IMR-90 (cell line): ENCODE measurements around the gene STOM. TPM values are rescaled to one million over a fixed set of nuclear protein-coding genes. Genes with fewer than 3 reads are reported as not detected.
A peak's percentile ranks its signal among the peaks of the same experiment; 100 is the strongest.

Source experiments
- ATAC-seq: fragments of 200-7000 bp; cut with Tn5 transposase; 2 replicates; pipeline ENCODE4 v1.9.1; 2020; ENCODE audit warnings: low read depth, mild to moderate bottlenecking, moderate library complexity
- BruUV-seq: library from RNA; stranded (reverse); fragments of 400-500 nt; replicated peaks from 2 replicates; lab custom pipeline; 2021; lab: Mats Ljungman, UMichigan
- CTCF ChIA-PET: fragments of 300-600 bp; formaldehyde crosslinking; extraction: SDS; loops from one replicate; lab custom pipeline; 2021; ENCODE audit warnings: antibody characterized with exemption; lab: Yijun Ruan, JAX
- POLR2A ChIA-PET: fragments of 300-600 bp; sonication (Branson Sonifier 250); formaldehyde crosslinking; loops from one replicate; lab custom pipeline; 2022; ENCODE audit warnings: antibody characterized with exemption; ENCODE audit not compliant: unreplicated experiment; lab: Charles Lee
- DNase-seq: peaks from one replicate; pipeline ENCODE4 v3.0.0; 2013
- H2AFZ ChIP-seq: replicated peaks from 2 replicates; pipeline ENCODE3; 2013; ENCODE audit warnings: low read length, mild to moderate bottlenecking; ENCODE audit not compliant: poor library complexity
- H2AK5ac ChIP-seq: 2 replicates; pipeline ENCODE4 v1.6.1; 2013; ENCODE audit warnings: low read depth, low read length, inconsistent platforms
- H2AK9ac ChIP-seq: replicated peaks from 2 replicates; pipeline ENCODE3; 2013; ENCODE audit warnings: mild to moderate bottlenecking, low read depth, low read length, moderate library complexity; ENCODE audit not compliant: poor library complexity
- H2BK120ac ChIP-seq: 2 replicates; pipeline ENCODE4 v1.6.1; 2013; ENCODE audit warnings: low read depth, low read length, inconsistent platforms
- H2BK15ac ChIP-seq: 3 replicates; pipeline ENCODE4 v1.6.1; 2013; ENCODE audit warnings: low read depth, low read length, inconsistent platforms
- H2BK20ac ChIP-seq: 2 replicates; pipeline ENCODE4 v1.6.1; 2013; ENCODE audit warnings: low read depth, mild to moderate bottlenecking, inconsistent platforms, low read length, moderate library complexity
- H2BK5ac ChIP-seq: 2 replicates; pipeline ENCODE4 v1.6.1; 2013; ENCODE audit warnings: mild to moderate bottlenecking, low read depth, low read length, inconsistent platforms; ENCODE audit not compliant: poor library complexity, severe bottlenecking
- H3K14ac ChIP-seq: replicated peaks from 2 replicates; pipeline ENCODE4 v1.6.1; 2013; ENCODE audit warnings: low read depth, low read length, inconsistent platforms
- H3K18ac ChIP-seq: 2 replicates; pipeline ENCODE4 v1.6.1; 2013; ENCODE audit warnings: low read depth, low read length, control low read depth
- H3K23ac ChIP-seq: 2 replicates; pipeline ENCODE4 v1.6.1; 2013; ENCODE audit warnings: low read depth, low read length, inconsistent platforms
- H3K27ac ChIP-seq: 2 replicates; pipeline ENCODE4 v1.5.1; 2013; ENCODE audit warnings: mild to moderate bottlenecking, control low read depth, low read length; ENCODE audit not compliant: insufficient read depth
- H3K27me3 ChIP-seq: 2 replicates; pipeline ENCODE4 v1.6.1; 2013; ENCODE audit warnings: low read length; ENCODE audit not compliant: control insufficient read depth, insufficient read depth
- H3K36me3 ChIP-seq: 2 replicates; pipeline ENCODE4 v1.6.1; 2013; ENCODE audit warnings: low read length, mixed read lengths; ENCODE audit not compliant: control insufficient read depth, insufficient read depth
- H3K4ac ChIP-seq: 2 replicates; pipeline ENCODE4 v1.6.1; 2013; ENCODE audit warnings: low read depth, low read length, inconsistent platforms
- H3K4me1 ChIP-seq: 2 replicates; pipeline ENCODE4 v1.6.1; 2013; ENCODE audit warnings: low read length, mixed read lengths; ENCODE audit not compliant: control insufficient read depth, insufficient read depth
- H3K4me2 ChIP-seq: 2 replicates; pipeline ENCODE4 v1.6.1; 2013; ENCODE audit warnings: low read depth, mild to moderate bottlenecking, control low read depth, low read length, moderate library complexity
- H3K4me3 ChIP-seq: 2 replicates; pipeline ENCODE4 v1.5.1; 2013; ENCODE audit warnings: low read depth, mild to moderate bottlenecking, control low read depth, low read length, moderate library complexity; ENCODE audit not compliant: insufficient read depth
- H3K56ac ChIP-seq: 2 replicates; pipeline ENCODE4 v1.6.1; 2013; ENCODE audit warnings: low read length, inconsistent platforms; ENCODE audit not compliant: insufficient read depth; ENCODE audit errors: extremely low read depth
- H3K79me1 ChIP-seq, 2 experiments: 2 replicates each; pipeline ENCODE4 v1.6.1; 2013; ENCODE audit warnings: low read length in 2 of 2, inconsistent platforms in 1 of 2, low read depth in 1 of 2
- H3K9ac ChIP-seq: 2 replicates; pipeline ENCODE4 v1.6.1; 2013; ENCODE audit warnings: low read depth, low read length, control low read depth
- H3K9me1 ChIP-seq: 2 replicates; pipeline ENCODE4 v1.6.1; 2013; ENCODE audit warnings: low read length, inconsistent platforms; ENCODE audit not compliant: insufficient read depth
- H3K9me3 ChIP-seq: 2 replicates; pipeline ENCODE4 v1.6.1; 2013; ENCODE audit warnings: low read length; ENCODE audit not compliant: control insufficient read depth, insufficient read depth
- H4K20me1 ChIP-seq: 2 replicates; pipeline ENCODE4 v1.6.1; 2013; ENCODE audit warnings: low read length, inconsistent platforms; ENCODE audit not compliant: insufficient read depth
- H4K5ac ChIP-seq: 2 replicates; pipeline ENCODE4 v1.6.1; 2013; ENCODE audit warnings: mild to moderate bottlenecking, low read depth, low read length, control low read depth
- H4K8ac ChIP-seq, 2 experiments: 2 replicates each; pipeline ENCODE4 v1.6.1; 2013; ENCODE audit warnings: low read depth in 2 of 2, low read length in 2 of 2, control low read depth in 1 of 2, inconsistent platforms in 1 of 2
- H4K91ac ChIP-seq: 2 replicates; pipeline ENCODE4 v1.6.1; 2013; ENCODE audit warnings: low read depth, low read length, inconsistent platforms; ENCODE audit not compliant: insufficient read depth
- FOS ChIP-seq: fragments of 150-350 bp; IDR thresholded peaks from 2 replicates; pipeline ENCODE4 v1.6.1; 2016; ENCODE audit warnings: low read depth, low read length
- MAFK ChIP-seq: IDR thresholded peaks from 2 replicates; pipeline ENCODE4 v1.6.1; 2012; ENCODE audit warnings: low read depth, low read length, improper control_type of control experiment
- MAZ ChIP-seq: IDR thresholded peaks from 2 replicates; pipeline ENCODE4 v1.6.1; 2012; ENCODE audit warnings: low read depth, mild to moderate bottlenecking, low read length, improper control_type of control experiment, moderate library complexity, borderline replicate concordance
- NFE2L2 ChIP-seq: fragments of 150-350 bp; IDR thresholded peaks from 2 replicates; pipeline ENCODE4 v1.6.1; 2016; ENCODE audit warnings: low read depth, mild to moderate bottlenecking, low read length
- dilution Hi-C: fragments of 300-500 bp; cut with HindIII; formaldehyde crosslinking; loops from one replicate; pipeline ENCODE4 v1.14.3; 2018; ENCODE audit warnings: low sequenced_read_pairs; ENCODE audit not compliant: unreplicated experiment
- in situ Hi-C: fragments of 300-500 bp; cut with MboI; formaldehyde crosslinking; loops from 3 replicates; pipeline ENCODE4 v1.14.3; 2019; ENCODE audit warnings: low sequenced_read_pairs, inconsistent platforms, mixed read lengths
- intact Hi-C: fragments of 100-400 bp; cut with micrococcal nuclease; formaldehyde crosslinking; loops from 2 replicates; pipeline ENCODE4 v1.10.0; 2022
- polyA plus RNA-seq, 3 experiments: library from polyadenylated mRNA; depleted of rRNA; stranded (reverse); fragments of >200 nt; gene quantifications; 2 replicates each; pipeline ENCODE4 v1.2.3, GENCODE V29; 2012; ENCODE audit warnings: low replicate concordance in 1 of 3
- total RNA-seq: library from RNA; depleted of rRNA; stranded (reverse); fragments of >200 nt; gene quantifications from 2 replicates; pipeline ENCODE4 v1.2.3, GENCODE V29; 2012

STOM gene
- total and polyA plus RNA-seq, 2 of the 4 experiments (the other 2 are of a cell fraction) = 78.4 to 84.8 TPM

- Histone ChIP-seq H4K91ac (peak overlapping the region; percentile 55; the same call in 1 of the 2 replicates), H4K5ac (peak overlapping the region; percentile 80; the same call in 1 of the 2 replicates), H3K56ac (no peak overlapping the region), H2BK5ac (peak overlapping the region; percentile 86), H3K9me1 (0 out of 2 replicates have a peak, but pooled peaks cover 3% of the 10 kb centered on the region), H4K8ac (peak overlapping the region in 1 of 2 experiments; percentile 44; a peak in 1 of 4 replicates), H4K20me1 (no peaks in the 10 kb centered on the region), H3K4me2 (peak overlapping the region; percentile 67), H2AK5ac (peak overlapping the region; percentile 44; the same call in 1 of the 2 replicates), H2AK9ac (no peak overlapping the region), H3K4me3 (no peak overlapping the region), H2BK20ac (peak overlapping the region; percentile 86), H3K4ac (peak overlapping the region; percentile 83; the same call in 1 of the 2 replicates), H3K27me3 (no peaks in the 10 kb centered on the region), H3K18ac (peak overlapping the region; percentile 98; the same call in 1 of the 2 replicates), H3K9ac (no peak overlapping the region), H2AFZ (no peak overlapping the region), H2BK120ac (peak overlapping the region; percentile 91; the same call in 1 of the 2 replicates), H3K9me3 (no peaks in the 10 kb centered on the region), H3K23ac (0 out of 2 replicates have a peak overlapping the region, but pooled peaks have one; percentile 48), H3K79me1 (peaks cover 16 to 53% of the 10 kb centered on the region in 2 experiments), H3K4me1 (peaks cover 11% of the 10 kb centered on the region), H3K27ac (peak overlapping the region; percentile 73), H2BK15ac (peak overlapping the region; percentile 53; the same call in 1 of the 3 replicates), H3K14ac (peak overlapping the region; percentile 69), H3K36me3 (peaks cover 6% of the 10 kb centered on the region)
- ChIA-PET POLR2A (no interaction called here), CTCF (no interaction called here)
- DNase-seq (peak; percentile 92), ATAC-seq (peak; percentile 65)
- TF ChIP-seq NFE2L2 (0 out of 2 replicates have a peak, but pooled peaks have one; percentile 25), FOS (peak; percentile 59), MAFK (no peak), MAZ (no peak)
- in situ Hi-C loops = no loop called here
- no TSS peak for BruUV-seq
- intact Hi-C loops = no loop called here
- dilution Hi-C loops = no loop called here
Observed at GRCh38 chr9:121360601-121361374, 9.3 kb downstream of the STOM start.
